ENCODE measurements around the gene BBS12.
A peak's percentile ranks its signal among the peaks of the same experiment; 100 is the strongest.
"Not testable (repeated sequence)": the region's sequence is repeated elsewhere in the genome, so short reads cannot be mapped to it uniquely, and the experiment has no call there.

Gene BBS12

DNA sequence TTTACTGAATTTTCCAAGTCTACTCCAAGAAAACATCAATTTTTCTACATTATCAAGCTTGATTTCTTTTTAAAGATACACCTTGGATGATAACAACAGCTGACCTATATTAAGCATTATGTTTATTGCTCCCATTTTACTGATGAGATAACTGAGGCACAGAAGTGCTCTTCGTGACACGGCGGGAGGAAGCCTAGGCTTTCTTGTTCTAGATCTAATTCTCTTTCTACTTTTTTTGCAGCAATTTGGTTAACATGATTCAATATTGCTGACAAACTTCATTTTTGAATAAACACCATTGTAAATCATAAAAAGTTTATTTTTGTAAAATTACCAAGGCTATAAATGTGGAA lies 33.8 kb downstream of the BBS12 start:
- no peak for DNase-seq

DNA sequence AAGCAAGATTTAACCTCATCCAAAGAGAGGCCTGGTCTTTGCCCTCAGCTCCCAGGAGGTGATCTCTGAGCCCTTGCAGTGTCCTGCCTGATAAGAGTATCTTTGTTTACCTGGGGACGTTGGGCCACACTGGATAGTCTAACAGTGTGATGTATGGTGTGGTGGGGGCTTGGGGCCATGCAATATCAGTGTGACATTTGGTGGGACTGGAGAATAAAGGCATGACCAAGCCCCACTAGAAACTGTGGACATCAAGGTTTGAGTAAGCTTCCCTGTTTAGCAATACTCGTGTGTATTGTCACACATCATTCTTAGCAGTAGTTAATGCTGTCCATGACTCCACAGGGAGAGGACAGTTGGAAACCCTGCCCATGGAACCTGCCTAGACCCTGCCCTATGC lies 34.4 kb downstream of the BBS12 start:
- DNase-seq, result no peak

DNA sequence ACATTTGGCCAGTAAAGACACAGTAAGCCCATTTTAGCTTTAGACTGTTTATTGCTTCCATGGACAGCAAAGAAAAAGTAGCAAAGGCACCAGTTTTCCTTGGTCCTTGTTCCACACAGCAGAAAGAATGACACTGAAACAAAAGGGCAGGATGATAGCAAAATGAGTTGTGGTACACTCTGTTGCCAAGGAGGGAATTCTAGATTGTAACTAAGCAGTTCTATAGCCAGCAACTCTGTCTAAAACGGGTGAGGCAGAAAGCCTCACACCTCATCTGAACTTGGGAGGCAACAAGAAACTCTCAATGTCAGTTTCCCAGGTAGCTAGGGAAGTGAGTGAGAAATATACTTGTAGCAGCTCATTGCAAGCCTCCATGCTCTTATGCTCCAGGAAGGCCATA lies 39.2 kb downstream of the BBS12 start:
- DNase-seq, result no peak

DNA sequence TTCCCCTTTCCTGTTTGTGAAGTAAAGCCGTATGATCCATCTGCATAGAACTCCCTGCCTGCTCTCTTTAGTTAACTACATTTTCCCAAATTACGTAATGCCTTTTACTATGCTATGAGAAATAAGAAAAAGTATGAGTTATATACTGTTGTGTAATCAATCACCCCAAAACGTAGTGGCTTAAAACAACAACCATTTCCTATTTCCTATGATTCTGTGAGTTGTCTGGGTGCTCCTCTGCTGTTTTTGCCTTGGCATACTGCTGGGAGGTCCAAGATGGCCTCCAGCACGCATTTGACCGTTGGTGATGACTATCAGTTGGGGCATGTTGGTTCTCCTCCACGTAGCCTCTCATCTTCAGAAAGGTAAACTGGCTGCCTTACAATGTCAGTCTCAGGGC lies 39.8 kb downstream of the BBS12 start:
- DNase-seq, result no peak

DNA sequence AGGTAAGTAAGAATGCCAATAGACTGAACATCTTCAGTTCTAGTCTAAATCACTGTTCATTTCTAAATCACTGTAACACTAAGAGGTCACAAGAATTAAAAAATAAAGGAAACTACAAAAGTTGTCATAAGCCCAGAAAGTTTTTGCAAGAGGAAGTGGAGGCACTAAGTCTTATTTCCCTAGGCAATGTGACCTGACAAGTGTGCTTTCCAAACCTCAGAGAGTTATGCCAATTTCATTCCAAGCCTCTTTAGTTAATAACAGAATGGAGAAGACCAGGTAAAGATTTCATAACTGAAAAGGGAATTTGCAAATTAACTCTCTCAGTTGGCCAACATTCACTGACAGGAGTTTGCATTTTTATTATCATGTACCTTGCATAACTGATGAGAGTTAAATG lies 40.5 kb downstream of the BBS12 start:
- DNase-seq, result no peak

DNA sequence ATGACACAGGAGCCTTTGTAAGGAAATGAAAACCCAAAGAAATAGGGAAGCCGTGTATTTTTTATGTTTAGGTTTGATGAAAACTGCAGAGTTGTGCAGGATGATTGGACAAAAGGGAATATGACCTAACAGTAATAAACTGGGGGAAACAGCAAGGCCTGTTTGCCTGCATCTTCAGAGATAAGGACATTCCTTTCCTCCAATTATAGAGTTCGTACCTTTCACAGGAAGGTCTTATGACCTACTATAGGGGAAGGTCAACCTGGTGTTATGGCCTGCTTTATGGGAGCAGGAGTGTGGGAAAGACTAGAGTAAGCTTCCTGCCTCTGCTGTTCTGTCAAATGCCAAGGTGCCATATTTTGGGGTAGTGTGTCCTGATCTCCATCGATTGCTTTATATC lies 42.5 kb downstream of the BBS12 start:
- no peak for DNase-seq

DNA sequence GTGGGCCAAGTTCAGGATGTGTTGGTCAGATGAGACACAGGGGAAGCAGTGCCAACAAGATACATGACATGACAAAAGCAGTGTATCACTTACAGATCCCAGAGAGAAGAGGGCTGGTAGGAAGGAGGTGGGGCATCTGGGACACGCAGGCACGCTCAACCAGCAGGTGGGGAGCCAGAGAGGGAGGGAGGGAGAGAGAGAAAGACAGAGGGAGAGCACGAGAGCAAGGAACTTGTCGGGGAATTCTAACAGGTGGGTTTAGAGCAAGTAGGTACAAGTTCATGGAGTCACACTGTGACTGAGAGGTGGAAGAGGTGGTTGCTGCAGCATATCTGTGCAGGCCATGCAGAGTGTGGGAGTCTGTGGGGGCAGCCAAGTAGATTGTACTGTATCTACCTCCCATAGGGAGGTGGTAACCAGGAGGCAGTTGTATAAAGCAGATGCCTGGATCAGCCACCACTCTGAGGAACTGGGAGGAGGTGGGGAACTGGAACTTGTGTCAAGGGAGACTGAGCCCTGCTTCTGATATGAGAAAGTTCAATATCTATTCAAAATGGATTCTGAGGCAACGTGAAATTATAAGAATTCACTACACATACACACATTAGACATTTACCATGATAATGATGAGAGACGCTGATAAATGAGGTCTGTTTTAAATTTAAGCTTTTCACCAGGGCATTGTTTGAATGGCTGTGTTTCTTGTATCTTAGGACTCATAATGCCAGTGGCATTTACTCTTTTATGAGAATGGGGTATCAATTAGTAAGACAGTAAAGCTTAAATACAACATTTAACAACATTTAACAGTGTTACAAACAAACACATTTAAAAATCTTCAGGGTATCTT lies 43.7 kb downstream of the BBS12 start:
- DNase-seq, result no peak

DNA sequence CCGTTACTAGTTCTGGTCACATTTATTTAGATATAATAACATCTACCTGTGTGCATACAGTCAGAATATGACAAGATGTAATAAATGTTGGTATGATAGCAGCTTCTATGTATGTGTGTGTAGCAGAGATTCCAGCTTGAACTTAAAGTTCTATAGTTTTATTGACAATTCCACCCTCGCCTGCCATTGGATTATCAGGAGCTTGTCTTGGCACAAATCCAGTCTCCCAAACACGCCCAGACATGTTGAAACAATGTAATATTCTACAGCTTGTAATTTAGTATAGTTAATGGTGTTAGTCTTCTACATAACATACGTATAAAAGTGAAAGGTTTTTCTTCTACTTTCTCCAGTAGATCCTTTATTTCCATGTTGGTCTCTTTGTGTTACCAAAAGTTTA lies 44.4 kb downstream of the BBS12 start:
- DNase-seq, result no peak

DNA sequence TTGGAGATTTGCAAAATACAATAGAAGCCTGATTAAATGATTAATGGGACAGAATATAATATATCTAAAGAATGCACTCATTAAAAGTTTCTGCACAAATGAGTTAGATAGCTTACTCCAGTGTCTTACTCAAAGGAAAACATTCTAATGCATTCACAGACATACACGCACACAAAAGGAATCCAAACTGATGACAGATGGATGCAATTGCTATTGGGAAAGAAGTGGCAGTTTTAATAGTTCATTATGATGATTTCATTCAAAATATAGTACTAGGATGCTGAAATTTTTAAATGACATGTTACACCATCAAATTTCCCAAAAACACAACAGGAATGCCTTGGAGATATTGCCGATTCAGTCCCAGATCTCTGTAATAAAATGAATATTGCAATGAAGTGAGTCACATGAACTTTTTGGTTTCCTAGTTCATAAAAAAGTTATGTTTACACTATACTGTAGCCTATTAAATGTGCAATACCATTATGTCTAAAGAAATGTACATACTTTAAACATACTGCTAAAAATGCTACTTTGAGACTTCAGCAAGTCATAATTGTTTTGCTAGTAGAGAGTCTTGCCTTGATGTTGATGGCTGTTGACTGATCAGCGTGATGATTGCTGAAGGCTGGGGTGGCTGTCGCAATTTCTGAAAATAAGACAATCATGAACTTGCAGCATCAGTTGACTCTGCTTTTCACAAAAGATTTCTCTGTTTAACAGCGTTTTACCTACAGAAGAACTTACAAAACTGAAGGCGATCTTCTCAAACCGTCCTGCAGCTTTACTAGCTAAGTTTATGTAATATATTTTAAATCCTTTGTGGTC lies 45.6 kb downstream of the BBS12 start:
- DNase-seq, result no peak

DNA sequence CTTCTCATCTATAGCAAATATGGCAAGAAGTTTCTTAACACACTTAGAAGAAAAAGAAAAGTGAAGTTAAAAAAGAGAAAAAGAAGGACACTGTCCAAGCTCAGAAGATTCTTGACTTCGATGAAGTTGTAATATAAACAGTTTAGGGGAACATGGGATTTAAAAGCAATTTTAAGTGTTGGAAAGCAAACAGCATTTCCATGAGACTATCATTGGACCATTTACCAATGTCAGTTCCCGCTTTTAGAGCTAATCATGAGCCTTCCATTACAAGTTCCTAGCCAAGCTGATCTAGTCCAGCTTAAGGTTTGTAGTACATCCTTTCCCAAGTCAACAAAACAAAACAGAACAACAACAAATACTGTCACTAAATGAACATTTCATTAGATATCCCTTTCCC lies 49.0 kb downstream of the BBS12 start:
- no peak for DNase-seq

DNA sequence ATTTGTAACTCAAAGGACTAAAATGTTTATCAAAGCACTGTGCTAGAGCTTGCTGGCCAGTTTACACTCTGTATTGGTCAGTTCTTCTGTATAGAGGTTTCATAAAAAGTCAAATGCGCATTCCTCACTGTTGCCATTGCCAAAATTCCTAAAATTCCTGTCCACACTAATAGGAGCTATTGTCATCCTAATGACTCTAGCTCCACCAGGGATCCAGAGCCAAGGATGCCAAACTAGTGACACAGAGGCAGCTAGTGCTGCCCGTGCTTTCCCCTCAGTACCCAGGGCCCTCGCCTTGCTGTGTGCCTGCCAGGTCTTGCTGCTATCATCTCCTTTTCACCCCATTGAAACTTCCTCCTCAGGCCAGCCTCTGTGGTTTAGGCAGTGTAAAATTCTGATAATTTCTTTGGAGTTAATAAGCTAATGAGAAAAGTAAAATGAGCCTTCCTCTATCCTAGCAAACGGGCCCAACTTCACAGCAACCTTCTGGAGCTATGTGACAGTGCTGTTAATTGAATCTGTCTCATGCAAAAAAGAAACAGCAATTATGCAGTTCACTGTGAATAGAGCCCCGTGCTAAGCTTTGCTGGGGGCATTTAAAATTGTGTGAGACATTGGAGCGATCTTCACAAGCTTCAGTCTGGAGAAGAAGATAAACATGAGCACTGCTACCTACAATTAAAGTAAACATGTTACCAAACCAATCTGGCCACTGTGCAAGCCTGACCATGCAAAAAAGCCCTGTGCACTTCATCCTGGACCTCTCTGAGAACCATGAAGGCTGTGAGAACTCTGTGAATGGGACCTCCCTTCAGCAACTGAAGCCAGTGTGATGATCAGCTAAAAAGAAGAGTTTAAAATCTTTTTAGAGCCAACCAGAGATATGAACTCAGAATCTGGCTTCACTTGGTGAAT lies 51.1 kb downstream of the BBS12 start:
- no peak for DNase-seq

DNA sequence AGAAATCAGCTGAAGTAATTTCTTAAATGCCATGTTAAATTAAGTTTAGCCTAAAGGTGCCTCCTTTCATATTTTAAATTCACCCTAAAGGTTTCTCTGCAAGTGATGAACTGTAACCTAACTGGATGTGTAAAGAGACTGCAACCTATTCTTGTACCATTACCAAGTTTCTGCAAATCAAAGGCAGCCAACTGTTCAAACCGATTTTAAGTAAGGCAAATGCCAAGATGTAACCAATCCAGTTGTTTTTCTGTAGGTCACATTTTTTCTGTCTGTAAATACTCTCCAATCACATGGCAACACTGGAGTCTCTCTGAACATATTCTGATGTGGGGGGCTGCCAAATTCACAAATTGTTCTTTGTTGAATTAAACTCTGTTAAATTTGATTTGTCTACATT lies 51.8 kb downstream of the BBS12 start:
- DNase-seq, result no peak

DNA sequence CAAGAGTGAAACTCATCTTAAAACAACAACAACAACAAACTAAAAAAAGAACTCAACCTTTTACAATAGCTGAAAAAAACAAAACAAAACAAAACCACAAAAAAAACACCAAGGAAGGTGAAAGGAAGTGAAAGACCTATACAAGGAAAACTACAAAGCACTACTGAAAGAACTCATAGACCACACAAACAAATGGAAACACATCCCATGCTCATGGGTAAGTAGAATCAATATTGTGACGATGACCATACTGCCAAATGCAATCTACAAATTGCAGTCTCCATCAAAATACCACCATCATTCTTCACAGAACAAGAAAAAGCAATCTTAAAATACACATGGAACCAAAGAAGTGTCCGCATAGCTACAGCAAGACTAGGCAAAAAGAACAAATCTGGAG lies 52.6 kb downstream of the BBS12 start:
- peak; percentile 42 for DNase-seq

DNA sequence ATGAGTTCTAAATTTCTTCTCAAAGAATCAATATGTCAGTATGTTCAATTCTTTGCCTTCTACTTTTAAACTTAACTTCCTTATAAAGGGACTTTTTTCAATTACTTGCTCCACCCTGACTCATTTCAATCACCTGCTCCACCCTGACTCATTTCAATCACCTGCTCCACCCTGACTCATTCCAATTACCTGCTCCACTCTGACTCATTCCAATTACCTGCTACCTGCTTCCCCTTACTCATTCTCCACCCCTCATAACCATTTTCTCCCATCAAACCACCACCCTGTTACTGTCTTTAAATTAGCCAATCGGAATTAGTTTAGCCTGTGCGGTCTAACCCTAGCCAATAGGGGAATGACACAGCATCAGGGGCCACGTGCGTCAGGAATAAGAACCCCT lies 53.8 kb downstream of the BBS12 start:
- DNase-seq, result peak; percentile 79

DNA sequence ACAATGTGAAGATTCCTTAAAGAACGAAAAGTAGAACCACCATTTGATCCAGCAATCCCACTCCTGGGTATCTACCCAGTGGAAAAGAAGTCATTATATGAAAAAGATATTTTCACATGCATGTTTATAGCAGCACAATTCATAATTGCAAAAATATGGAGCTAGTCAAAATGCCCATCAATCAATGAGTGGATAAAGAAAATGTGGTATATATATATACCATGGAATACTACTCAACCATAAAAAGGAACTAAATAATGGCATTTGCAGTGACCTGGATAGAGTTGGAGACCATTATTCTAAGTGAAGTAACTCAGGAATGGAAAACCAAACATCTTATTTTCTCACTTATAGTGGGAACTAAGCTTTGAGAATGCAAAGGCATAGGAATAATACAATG lies 54.4 kb downstream of the BBS12 start:
- DNase-seq, result not testable (repeated sequence)

DNA sequence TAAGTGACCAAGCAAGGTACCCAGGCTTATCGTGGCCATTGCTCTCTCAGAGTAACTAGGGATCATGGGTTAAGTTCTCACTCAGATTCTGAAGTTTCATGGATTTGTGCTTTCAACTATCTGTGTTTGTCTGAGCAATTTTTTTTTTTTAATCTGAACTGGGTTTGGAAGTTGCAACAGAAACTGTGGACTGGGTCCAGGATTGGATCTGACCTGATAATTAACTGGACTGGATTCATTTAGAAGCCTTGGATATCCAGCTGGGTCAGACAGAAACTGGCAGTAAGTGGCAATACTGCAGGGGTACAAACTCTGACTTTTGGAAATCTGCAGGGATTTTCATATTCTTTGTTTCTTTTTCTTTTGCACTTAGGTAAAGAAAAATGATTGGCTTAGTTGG lies 55.4 kb downstream of the BBS12 start:
- no peak for DNase-seq

DNA sequence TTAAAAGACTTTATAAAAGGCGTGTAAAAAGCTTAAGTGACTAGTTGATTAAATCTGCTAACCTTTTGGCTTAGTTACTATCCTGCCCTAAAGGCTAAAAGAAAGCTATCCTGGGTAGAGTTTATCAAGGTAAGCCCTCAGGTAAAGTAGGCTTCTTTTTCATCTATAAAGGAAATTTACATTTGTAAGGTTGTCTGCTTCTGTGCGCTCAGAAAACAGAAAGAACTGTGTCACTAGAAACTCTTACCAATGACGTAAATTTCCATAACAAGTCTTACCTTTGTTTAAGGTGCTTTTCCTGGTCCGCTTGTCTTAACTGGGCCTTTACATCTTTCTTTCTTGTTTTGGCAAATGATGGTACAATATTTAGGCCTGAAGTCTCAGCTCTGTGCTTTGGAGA lies 56.4 kb downstream of the BBS12 start:
- DNase-seq, result no peak

DNA sequence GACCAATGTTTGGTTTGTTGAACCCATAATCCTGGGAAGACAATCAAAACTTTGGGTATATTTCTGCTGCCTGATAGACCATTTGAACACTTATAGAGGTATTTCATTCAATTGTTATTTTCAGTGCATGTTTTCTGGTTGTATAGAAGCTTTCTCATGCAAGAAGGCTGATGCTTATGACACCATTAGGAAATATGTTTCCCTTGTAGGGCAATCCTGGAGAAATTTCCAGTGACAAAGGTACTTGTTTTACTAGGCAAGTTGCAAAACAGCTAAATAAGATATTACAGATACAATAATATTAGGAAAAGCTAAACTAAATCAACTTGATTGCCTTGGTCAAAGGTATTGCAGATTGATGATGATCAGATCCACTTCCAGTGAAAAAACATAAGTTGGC lies 61.3 kb downstream of the BBS12 start:
- no peak for DNase-seq
